ENCODE measurements around the gene NBAS.

Gene NBAS

DNA sequence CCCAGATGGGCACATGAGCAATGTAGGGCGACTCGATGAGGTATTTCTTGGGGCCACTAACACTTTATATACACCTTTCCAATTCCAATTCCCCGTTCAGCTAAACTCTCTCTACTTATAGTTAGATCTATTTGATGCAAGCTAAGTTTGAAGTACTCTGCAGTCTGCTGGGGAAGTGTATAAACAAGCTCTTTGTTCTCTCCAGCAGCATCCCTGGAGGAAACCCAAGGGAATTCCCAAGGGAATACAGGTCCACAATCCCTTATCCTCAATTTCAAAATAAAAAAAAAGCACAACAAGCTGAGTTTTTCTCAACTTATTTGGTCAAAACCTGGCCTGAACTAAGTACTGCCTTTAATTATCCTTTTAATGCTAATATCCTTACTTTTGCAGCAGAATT, 433.3 kb downstream of the NBAS start:
- DNase-seq (ENCODE audit: low read depth), result no peak

DNA sequence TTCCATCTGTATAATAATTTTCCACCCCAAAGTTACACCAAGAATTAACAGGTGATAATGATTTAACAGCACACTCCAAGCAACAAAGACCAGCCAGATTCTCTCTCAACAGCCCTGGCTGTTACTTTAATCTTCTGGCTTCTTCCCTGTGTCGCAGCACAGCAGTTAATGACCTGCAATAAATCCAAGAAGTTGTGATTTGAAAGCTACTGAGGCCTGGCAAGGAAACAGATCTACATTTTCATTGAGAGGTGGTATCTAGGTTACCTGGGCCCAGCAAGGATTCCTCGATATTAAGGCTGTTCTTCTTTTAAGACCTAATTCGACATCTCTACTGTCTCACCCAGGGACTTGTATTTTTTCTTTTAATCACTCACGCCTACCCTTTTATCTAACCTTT, 433.8 kb downstream of the NBAS start:
- DNase-seq (ENCODE audit: low read depth), result no peak

DNA sequence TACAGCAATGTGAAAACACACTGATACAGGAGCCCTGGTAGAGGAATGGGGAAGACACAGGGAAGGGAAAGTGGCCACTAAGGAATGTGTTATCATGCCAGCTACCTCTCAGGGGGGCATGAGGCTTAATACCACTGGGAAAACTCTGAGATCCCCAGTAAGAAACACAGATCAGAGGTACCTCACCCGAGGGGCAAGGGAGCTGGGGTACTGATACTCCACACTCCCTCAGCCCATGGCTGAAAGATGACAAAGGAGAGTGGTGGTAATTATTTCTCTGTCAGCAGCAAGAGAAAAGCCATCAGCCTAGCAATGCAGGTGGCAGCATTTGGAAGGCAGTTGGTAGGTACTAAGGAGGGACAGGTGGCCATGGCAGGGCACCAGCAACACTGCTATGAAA, 434.8 kb downstream of the NBAS start:
- no peak for DNase-seq (ENCODE audit: low read depth)

DNA sequence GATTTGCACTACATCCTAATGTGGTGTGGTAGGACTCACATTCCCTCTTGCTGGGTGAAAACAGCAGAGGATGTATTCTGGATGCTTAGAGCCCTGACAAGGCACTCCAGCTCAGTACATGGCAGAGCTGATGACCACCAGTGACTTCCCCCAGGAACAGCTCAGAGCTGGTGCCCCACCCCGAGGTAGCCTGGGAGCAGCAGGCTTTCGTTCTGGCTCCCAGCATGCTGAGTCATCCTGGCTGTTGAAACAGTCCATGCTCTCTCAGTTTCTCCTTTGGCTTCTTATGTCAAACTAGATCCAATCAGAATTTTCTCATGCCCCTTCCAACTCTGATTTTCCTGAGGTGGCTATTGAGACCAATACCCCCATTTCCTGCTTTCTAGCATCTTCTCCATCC, 438.2 kb downstream of the NBAS start:
- DNase-seq (ENCODE audit: low read depth), result peak; percentile 13

DNA sequence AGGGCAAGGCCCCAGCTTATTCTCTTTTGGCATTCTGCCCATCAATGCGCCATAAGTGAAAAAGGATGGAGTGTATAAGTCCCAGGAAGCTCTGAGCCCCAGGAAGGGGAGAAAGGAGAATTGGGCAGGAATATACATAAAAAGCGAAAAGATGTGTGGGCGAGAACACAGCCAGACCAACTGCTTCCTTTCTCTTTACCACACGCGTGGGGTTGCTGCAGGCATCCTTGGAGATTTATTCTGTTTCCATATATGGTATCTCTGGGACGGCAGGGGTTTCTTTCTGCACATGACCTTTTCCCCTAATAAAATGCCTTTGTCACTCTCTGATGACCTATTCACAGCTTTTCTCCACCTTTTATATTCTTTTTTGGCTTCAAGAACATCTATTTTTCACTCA, 440.5 kb downstream of the NBAS start:
- DNase-seq (ENCODE audit: low read depth), result no peak

DNA sequence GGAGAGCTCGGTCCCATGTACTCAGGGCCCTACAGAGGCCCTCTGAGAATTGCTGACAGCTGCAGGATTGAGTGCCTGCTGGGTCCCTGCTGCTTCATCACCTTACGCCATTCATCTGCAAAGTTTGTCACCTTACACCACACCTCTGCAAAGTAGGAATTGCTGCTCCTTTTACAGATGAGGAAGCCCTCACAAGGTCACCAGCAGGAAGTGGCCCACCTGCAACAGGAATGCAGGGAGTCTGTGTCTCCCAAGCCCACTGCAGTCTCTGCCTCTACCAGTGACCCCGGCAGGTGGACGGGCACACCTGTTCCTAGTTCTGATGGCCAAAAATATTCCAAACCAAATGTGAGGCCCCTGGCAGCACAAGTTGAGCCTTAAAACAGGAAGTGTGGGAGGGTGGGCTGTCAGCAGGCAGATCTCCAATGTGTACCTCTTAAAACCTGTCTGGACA, 441.4 kb downstream of the NBAS start:
- no peak for DNase-seq (ENCODE audit: low read depth)

DNA sequence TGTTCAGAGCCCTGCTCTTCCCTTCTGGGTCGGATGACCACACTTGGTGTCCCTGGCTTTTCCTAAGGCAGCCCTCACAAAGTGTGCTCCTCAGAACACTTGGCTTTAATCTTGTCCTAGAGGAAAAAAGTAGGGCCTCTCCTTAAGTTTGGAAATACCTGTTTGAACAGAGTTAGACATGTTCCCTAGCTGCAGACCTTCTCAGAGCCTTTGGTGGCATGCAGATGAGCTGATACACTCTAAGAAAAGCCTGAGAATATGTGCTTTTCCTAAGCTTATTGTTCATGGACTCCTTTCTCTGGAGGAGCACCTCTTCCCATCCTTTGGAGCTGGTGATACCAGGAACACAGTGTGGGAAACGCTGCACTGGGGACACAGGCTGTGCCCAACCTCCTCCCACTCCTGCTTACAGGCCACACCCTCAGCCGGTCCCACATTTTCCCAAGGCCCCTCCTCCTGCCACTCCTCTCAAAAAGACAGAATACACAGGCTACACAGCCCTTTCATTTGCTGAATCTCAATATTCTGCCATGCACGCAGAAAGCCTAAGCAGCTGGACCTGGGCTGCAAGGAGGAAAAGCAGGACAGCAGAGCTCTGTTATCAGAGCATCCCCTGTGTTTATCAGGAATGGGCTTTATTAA, 443.6 kb downstream of the NBAS start:
- no peak for DNase-seq (ENCODE audit: low read depth)
